Transverse colon (tissue), 4 donors: Measurements from ENCODE around the gene ZNF184.

Experiments used
- CTCF ChIP-seq, 5 experiments: fragments of 200-600 bp in 3 of 5; fragments of 450-650 bp in 2 of 5; sonication (generic) in 3 of 5; IDR thresholded peaks; 1 replicate in 2 of 5; 2 replicates in 3 of 5; pipeline ENCODE4 v1.5.1; 2016 to 2017; ENCODE audit warnings: antibody characterized with exemption in 5 of 5, inconsistent platforms in 3 of 5, mild to moderate bottlenecking in 2 of 5, moderate library complexity in 1 of 5
- EP300 ChIP-seq: sonication (generic); formaldehyde crosslinking; IDR thresholded peaks from one replicate; pipeline ENCODE4 v1.6.1; 2017; ENCODE audit warnings: antibody characterized with exemption, low read depth
- POLR2A ChIP-seq: fragments of 450-650 bp; IDR thresholded peaks from one replicate; pipeline ENCODE4 v1.6.1; 2016; ENCODE audit warnings: antibody characterized with exemption, mild to moderate bottlenecking, moderate library complexity
- POLR2AphosphoS5 ChIP-seq, 3 donors: sonication (generic); formaldehyde crosslinking; IDR thresholded peaks; one replicate each; pipeline ENCODE4 v1.6.1; 2016; ENCODE audit warnings: antibody characterized with exemption in 3 of 3

GRCh38 chr6:27517238-27517637 lies 44.3 kb upstream of the ZNF184 start:
- TF ChIP-seq POLR2A (no peak), CTCF (IDR thresholded peaks at IDR 0.05) (no peak), POLR2AphosphoS5 (IDR thresholded peaks at IDR 0.05) (no peak), EP300 (no peak)
